ENCODE measurements around the gene FICD. TPM values are rescaled to one million over a fixed set of nuclear protein-coding genes. Genes with fewer than 3 reads are reported as not detected.

Gene FICD
- 1 to 10 TPM; 2.8 to 9.7 (median 6.9) TPM for total RNA-seq
- polyA plus RNA-seq, result 1 to 10 TPM; 1.6 to 2.7 TPM
- 3.8 reads per million, percentile 19 among the genes with 10 or more reads in this experiment for total RNA-seq

- H3K4me1 ChIP-seq (ENCODE audit: control insufficient read depth in 2 of 2, insufficient read depth in 2 of 2, low read length in 2 of 2), result peaks cover 8% of the 10 kb centered on the region in 2 donors
- H3K27me3 Mint-ChIP-seq, result peaks cover 0 to 2% (median 0%) of the 10 kb centered on the region in 5 donors
- no peaks in the 10 kb centered on the region for H3K9me3 Mint-ChIP-seq
- peak within 1 kb of the TSS; percentile 78 for H3K27ac ChIP-seq (ENCODE audit: low read depth, low read length)
- peaks cover 0 to 10% (median 0%) of the 10 kb centered on the region in 5 donors for H3K36me3 Mint-ChIP-seq
- intact Hi-C loops (cut with micrococcal nuclease), result loop anchor here (1.0 to 10.0 kb wide), 25 partner anchors 46 to 1560 kb away; partner anchors contain the start of genes MMAB (in 2 of the 2), MVK (in 2 of the 2), PRDM4 (in 2 of the 2) and PWP1 (in 2 of the 2)
- H3K27me3 ChIP-seq (ENCODE audit: control insufficient read depth in 2 of 2, insufficient read depth in 2 of 2, low read length in 2 of 2), result no peaks in the 10 kb centered on the region
- H3K4me3 ChIP-seq (ENCODE audit: low read length), result peak within 1 kb of the TSS; percentile 81
- peak within 1 kb of the TSS; percentile 91 to 97 (median 94) for H3K4me3 Mint-ChIP-seq
- H3K36me3 ChIP-seq (ENCODE audit: control insufficient read depth in 2 of 3, insufficient read depth in 3 of 3, low read length in 3 of 3), result peaks cover 0 to 36% (median 5%) of the 10 kb centered on the region in 3 experiments
- no peaks in the 10 kb centered on the region for H3K9me3 ChIP-seq (ENCODE audit: control insufficient read depth in 2 of 3, low read length in 3 of 3)
- ATAC-seq (peak; percentile 96), DNase-seq (peak; percentile 93 to 99 (median 98))
- POLR2A ChIA-PET, result interaction anchor here (0.7 to 2.1 kb wide), 3 partner anchors 46 to 342 kb away, joined by 3 to 11 read pairs (median 9); partner anchors contain the start of genes ISCU, SART3 and SSH1
- CTCF ChIA-PET, result interaction anchor here (0.7 kb wide), 1 partner anchor 520 kb away, joined by 5 read pairs; no protein-coding TSS in a partner anchor
- peak within 1 kb of the TSS; percentile 89 to 95 (median 94) for H3K27ac Mint-ChIP-seq
- peaks cover 17 to 40% (median 22%) of the 10 kb centered on the region in 7 donors for H3K4me1 Mint-ChIP-seq
Measured at GRCh38 chr12:108514973-108515814, at the start of gene FICD. Gene FICD, plus strand, starts transcription at chr12:108515277. Its CDS starts 1,696 bp downstream, at chr12:108516973.

GRCh38 chr12:108465417-108465816 is 49.7 kb upstream of the FICD start:
- ChIA-PET POLR2A (no interaction called here), CTCF (no interaction called here)
- H3K36me3 ChIP-seq (ENCODE audit: control insufficient read depth in 2 of 3, insufficient read depth in 3 of 3, low read length in 3 of 3), result no peaks in the 10 kb centered on the region
- H3K27me3 ChIP-seq (ENCODE audit: control insufficient read depth in 2 of 2, insufficient read depth in 2 of 2, low read length in 2 of 2), result peaks cover 0 to 3% of the 10 kb centered on the region in 2 donors
- Mint-ChIP-seq H3K9me3 (peaks cover 0 to 8% (median 2%) of the 10 kb centered on the region in 11 donors), H3K36me3 (peaks cover 0 to 4% (median 0%) of the 10 kb centered on the region in 5 donors), H3K4me3 (no peak overlapping the region), H3K27ac (no peak overlapping the region), H3K27me3 (peaks cover 7 to 71% (median 62%) of the 10 kb centered on the region in 5 donors), H3K4me1 (peaks cover 0 to 2% (median 0%) of the 10 kb centered on the region in 7 donors)
- no peak overlapping the region for H3K4me3 ChIP-seq (ENCODE audit: low read length)
- no peak overlapping the region for H3K27ac ChIP-seq (ENCODE audit: low read depth, low read length)
- ATAC-seq (no peak), DNase-seq (no peak)
- intact Hi-C loops (cut with micrococcal nuclease), result no loop called here
- no peaks in the 10 kb centered on the region for H3K4me1 ChIP-seq (ENCODE audit: control insufficient read depth in 2 of 2, insufficient read depth in 2 of 2, low read length in 2 of 2)
- no peaks in the 10 kb centered on the region for H3K9me3 ChIP-seq (ENCODE audit: control insufficient read depth in 2 of 3, low read length in 3 of 3)

GRCh38 chr12:108468196-108468968 is 46.7 kb upstream of the FICD start:
- H3K4me3 Mint-ChIP-seq, result no peak overlapping the region
- Histone ChIP-seq H3K36me3 (ENCODE audit: control insufficient read depth in 2 of 3, insufficient read depth in 3 of 3, low read length in 3 of 3) (no peaks in the 10 kb centered on the region), H3K4me1 (ENCODE audit: control insufficient read depth in 2 of 2, insufficient read depth in 2 of 2, low read length in 2 of 2) (no peaks in the 10 kb centered on the region), H3K4me3 (ENCODE audit: low read length) (no peak overlapping the region), H3K9me3 (ENCODE audit: control insufficient read depth in 2 of 3, low read length in 3 of 3) (no peaks in the 10 kb centered on the region), H3K27ac (ENCODE audit: low read depth, low read length) (no peak overlapping the region), H3K27me3 (ENCODE audit: control insufficient read depth in 2 of 2, insufficient read depth in 2 of 2, low read length in 2 of 2) (peaks cover 0 to 3% of the 10 kb centered on the region in 2 donors)
- H3K27me3 Mint-ChIP-seq, result peaks cover 4 to 65% (median 42%) of the 10 kb centered on the region in 5 donors
- POLR2A ChIA-PET, result no interaction called here
- peaks cover 0 to 8% (median 2%) of the 10 kb centered on the region in 11 donors for H3K9me3 Mint-ChIP-seq
- H3K27ac Mint-ChIP-seq, result no peak overlapping the region
- ATAC-seq (no peak), DNase-seq (peak in 4 of 9 donors; percentile 12 to 21 (median 18))
- peaks cover 0 to 2% (median 0%) of the 10 kb centered on the region in 7 donors for H3K4me1 Mint-ChIP-seq
- peaks cover 0 to 4% (median 0%) of the 10 kb centered on the region in 5 donors for H3K36me3 Mint-ChIP-seq
- intact Hi-C loops (cut with micrococcal nuclease), result no loop called here
- CTCF ChIA-PET, result no interaction called here

GRCh38 chr12:108473400-108474055 is 41.5 kb upstream of the FICD start:
- no peak for ATAC-seq
- H3K4me3 ChIP-seq (ENCODE audit: low read length), result no peak overlapping the region
- H3K4me1 ChIP-seq (ENCODE audit: control insufficient read depth in 2 of 2, insufficient read depth in 2 of 2, low read length in 2 of 2), result no peaks in the 10 kb centered on the region
- H3K27me3 ChIP-seq (ENCODE audit: control insufficient read depth in 2 of 2, insufficient read depth in 2 of 2, low read length in 2 of 2), result no peaks in the 10 kb centered on the region
- Mint-ChIP-seq H3K27me3 (peaks cover 0 to 28% (median 21%) of the 10 kb centered on the region in 5 donors), H3K4me1 (no peaks in the 10 kb centered on the region), H3K4me3 (no peak overlapping the region), H3K36me3 (peaks cover 0 to 4% (median 0%) of the 10 kb centered on the region in 5 donors), H3K27ac (no peak overlapping the region), H3K9me3 (peaks cover 0 to 3% (median 0%) of the 10 kb centered on the region in 11 donors)
- no peaks in the 10 kb centered on the region for H3K9me3 ChIP-seq (ENCODE audit: control insufficient read depth in 2 of 3, low read length in 3 of 3)
- ChIA-PET CTCF (no interaction called here), POLR2A (no interaction called here)
- no peak overlapping the region for H3K27ac ChIP-seq (ENCODE audit: low read depth, low read length)
- intact Hi-C loops (cut with micrococcal nuclease), result no loop called here
- no peaks in the 10 kb centered on the region for H3K36me3 ChIP-seq (ENCODE audit: control insufficient read depth in 2 of 3, insufficient read depth in 3 of 3, low read length in 3 of 3)
- no peak for DNase-seq

- H3K9me3 ChIP-seq (ENCODE audit: control insufficient read depth in 2 of 3, low read length in 3 of 3), result no peaks in the 10 kb centered on the region
- CTCF ChIA-PET, result no interaction called here
- H3K4me1 Mint-ChIP-seq, result no peaks in the 10 kb centered on the region
- H3K27ac Mint-ChIP-seq, result no peak overlapping the region
- no peaks in the 10 kb centered on the region for H3K4me1 ChIP-seq (ENCODE audit: control insufficient read depth in 2 of 2, insufficient read depth in 2 of 2, low read length in 2 of 2)
- no peak overlapping the region for H3K4me3 Mint-ChIP-seq
- no peak overlapping the region for H3K4me3 ChIP-seq (ENCODE audit: low read length)
- no peaks in the 10 kb centered on the region for H3K36me3 ChIP-seq (ENCODE audit: control insufficient read depth in 2 of 3, insufficient read depth in 3 of 3, low read length in 3 of 3)
- no peak for ATAC-seq
- DNase-seq, result no peak
- intact Hi-C loops (cut with micrococcal nuclease), result no loop called here
- H3K36me3 Mint-ChIP-seq, result peaks cover 0 to 4% (median 0%) of the 10 kb centered on the region in 5 donors
- POLR2A ChIA-PET, result no interaction called here
- no peak overlapping the region for H3K27ac ChIP-seq (ENCODE audit: low read depth, low read length)
- H3K27me3 ChIP-seq (ENCODE audit: control insufficient read depth in 2 of 2, insufficient read depth in 2 of 2, low read length in 2 of 2), result no peaks in the 10 kb centered on the region
- H3K9me3 Mint-ChIP-seq, result peaks cover 0 to 3% (median 0%) of the 10 kb centered on the region in 11 donors
- H3K27me3 Mint-ChIP-seq, result peaks cover 0 to 28% (median 22%) of the 10 kb centered on the region in 5 donors
Measured at GRCh38 chr12:108475396-108475795, 39.7 kb upstream of the FICD start.

All from naive thymus-derived CD4-positive, alpha-beta T cell (primary cell).